Measurements from ENCODE around the gene PDK3.

The PDK3 gene

GRCh38 chrX:24464836-24465531 lies at the start of gene PDK3:
PDK3 (plus strand) TSS chrX:24465286; CDS start chrX:24465456, 170 bp downstream.
- no peak for TF ChIP-seq CTCF (IDR thresholded peaks at IDR 0.05; ENCODE audit: borderline replicate concordance, insufficient read depth, low read depth, low read length)
- H3K4me3 ChIP-seq (ENCODE audit: low read depth, low read length), result peak within 1 kb of the TSS; percentile 69

GRCh38 chrX:24415921-24416320 lies 49.2 kb upstream of the PDK3 start:
- TF ChIP-seq CTCF (IDR thresholded peaks at IDR 0.05; ENCODE audit: borderline replicate concordance, insufficient read depth, low read depth, low read length), result no peak
- no peak overlapping the region for H3K4me3 ChIP-seq (ENCODE audit: low read depth, low read length)

GRCh38 chrX:24423960-24424359 lies 41.1 kb upstream of the PDK3 start:
- TF ChIP-seq CTCF (IDR thresholded peaks at IDR 0.05; ENCODE audit: borderline replicate concordance, insufficient read depth, low read depth, low read length), result no peak

GRCh38 chrX:24424948-24425347 lies 40.1 kb upstream of the PDK3 start:
- TF ChIP-seq CTCF (IDR thresholded peaks at IDR 0.05; ENCODE audit: borderline replicate concordance, insufficient read depth, low read depth, low read length), result no peak
- no peak overlapping the region for H3K4me3 ChIP-seq (ENCODE audit: low read depth, low read length)

More at GRCh38 chrX:24423960-24424359, 41.1 kb upstream of the PDK3 start:
- H3K4me3 ChIP-seq (ENCODE audit: low read depth, low read length), result no peak overlapping the region

GRCh38 chrX:24425806-24426205 lies 39.3 kb upstream of the PDK3 start:
- TF ChIP-seq CTCF (IDR thresholded peaks at IDR 0.05; ENCODE audit: borderline replicate concordance, insufficient read depth, low read depth, low read length), result no peak
- no peak overlapping the region for H3K4me3 ChIP-seq (ENCODE audit: low read depth, low read length)

GRCh38 chrX:24426340-24426913 lies 38.7 kb upstream of the PDK3 start:
- no peak overlapping the region for H3K4me3 ChIP-seq (ENCODE audit: low read depth, low read length)

More at GRCh38 chrX:24426340-24426913, 38.7 kb upstream of the PDK3 start:
- TF ChIP-seq CTCF (IDR thresholded peaks at IDR 0.05; ENCODE audit: borderline replicate concordance, insufficient read depth, low read depth, low read length), result no peak

All from GM12875 (cell line).